ENCODE data around the gene FERMT3.

DNA sequence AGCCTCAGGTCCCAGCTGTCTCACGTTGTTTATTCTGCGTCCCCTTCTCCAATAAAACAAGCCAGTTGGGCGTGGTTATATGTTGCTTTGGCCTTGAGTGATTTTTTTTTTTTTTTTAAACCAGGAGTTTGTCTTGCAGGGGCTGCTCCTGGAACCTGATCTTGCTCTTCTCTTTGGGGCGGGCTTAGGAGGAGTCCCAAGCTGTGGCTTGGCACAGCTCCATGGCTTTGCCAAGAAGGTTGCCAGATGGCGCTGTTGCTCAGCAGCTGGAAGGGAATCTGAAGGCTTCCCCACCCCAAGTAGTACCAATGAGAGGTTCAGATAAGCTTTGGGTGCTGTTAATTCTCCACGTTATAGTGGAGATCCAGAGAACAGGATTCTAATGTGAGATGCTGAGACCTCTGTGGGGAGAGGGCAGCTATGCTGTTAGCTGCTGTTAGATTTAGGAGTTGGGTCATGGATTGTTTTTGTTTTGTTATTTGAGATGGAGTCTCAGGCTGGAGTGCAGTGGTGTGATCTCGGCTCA is 2.0 kb upstream of the FERMT3 start:
- TF ChIP-seq, protein P1, sequence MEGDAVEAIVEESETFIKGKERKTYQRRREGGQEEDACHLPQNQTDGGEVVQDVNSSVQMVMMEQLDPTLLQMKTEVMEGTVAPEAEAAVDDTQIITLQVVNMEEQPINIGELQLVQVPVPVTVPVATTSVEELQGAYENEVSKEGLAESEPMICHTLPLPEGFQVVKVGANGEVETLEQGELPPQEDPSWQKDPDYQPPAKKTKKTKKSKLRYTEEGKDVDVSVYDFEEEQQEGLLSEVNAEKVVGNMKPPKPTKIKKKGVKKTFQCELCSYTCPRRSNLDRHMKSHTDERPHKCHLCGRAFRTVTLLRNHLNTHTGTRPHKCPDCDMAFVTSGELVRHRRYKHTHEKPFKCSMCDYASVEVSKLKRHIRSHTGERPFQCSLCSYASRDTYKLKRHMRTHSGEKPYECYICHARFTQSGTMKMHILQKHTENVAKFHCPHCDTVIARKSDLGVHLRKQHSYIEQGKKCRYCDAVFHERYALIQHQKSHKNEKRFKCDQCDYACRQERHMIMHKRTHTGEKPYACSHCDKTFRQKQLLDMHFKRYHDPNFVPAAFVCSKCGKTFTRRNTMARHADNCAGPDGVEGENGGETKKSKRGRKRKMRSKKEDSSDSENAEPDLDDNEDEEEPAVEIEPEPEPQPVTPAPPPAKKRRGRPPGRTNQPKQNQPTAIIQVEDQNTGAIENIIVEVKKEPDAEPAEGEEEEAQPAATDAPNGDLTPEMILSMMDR (IDR thresholded peaks at IDR 0.05) = peak; percentile 50 to 71 (median 65)
- no peak for TF ChIP-seq POLR2A (IDR thresholded peaks at IDR 0.05)
